Prostate gland (tissue), 2 donors: ENCODE data around the gene CYTH1. TPM values are rescaled to one million over a fixed set of nuclear protein-coding genes. Genes with fewer than 3 reads are reported as not detected.

Source experiments
- DNase-seq: peaks from one replicate; pipeline ENCODE4 v3.0.0-alpha.2; 2019; ENCODE audit warnings: low spot score
- H3K27ac ChIP-seq, 2 donors: fragments of 200-600 bp; sonication (generic); 2 replicates each; pipeline ENCODE4 v1.5.1; 2017 to 2019
- H3K27me3 ChIP-seq: fragments of 200-600 bp; sonication (generic); replicated peaks from 2 replicates; pipeline ENCODE4 v1.5.1; 2019; ENCODE audit not compliant: insufficient read depth
- H3K36me3 ChIP-seq, 2 donors: fragments of 200-600 bp; sonication (generic); 1 replicate in 1 of 2; 2 replicates in 1 of 2; pipeline versions ENCODE4 v1.5.1 to v1.8.1; 2017 to 2019
- H3K4me1 ChIP-seq: fragments of 200-600 bp; sonication (generic); replicated peaks from 2 replicates; pipeline ENCODE4 v1.5.1; 2019
- H3K4me3 ChIP-seq, 2 donors: fragments of 200-600 bp; sonication (generic); 2 replicates each; pipeline ENCODE4 v1.5.1; 2017 to 2019
- H3K9me3 ChIP-seq: fragments of 200-600 bp; sonication (generic); 2 replicates; pipeline ENCODE4 v1.5.1; 2017
- POLR2A ChIP-seq: fragments of 450-650 bp; IDR thresholded peaks from one replicate; pipeline ENCODE4 v1.6.1; 2016; ENCODE audit warnings: antibody characterized with exemption, mild to moderate bottlenecking
- POLR2AphosphoS5 ChIP-seq: sonication (generic); formaldehyde crosslinking; IDR thresholded peaks from one replicate; pipeline ENCODE4 v1.6.1; 2017; ENCODE audit warnings: antibody characterized with exemption
- WGBS: methylation state at CpG from one replicate; pipeline ENCODE4 v1.1.5; 2018; 5-methylcytosine and 5-hydroxymethylcytosine counted together
- intact Hi-C: fragments of 100-400 bp; cut with DNase I; formaldehyde crosslinking; loops from one replicate; pipeline ENCODE4 v1.14.2; 2022
- total RNA-seq, 2 donors: library from RNA; depleted of rRNA; stranded (reverse); fragments of >200 nt; gene quantifications; one replicate each; pipeline ENCODE4 v1.1.0, GENCODE V29; 2016
- TF ChIP-seq, protein P1 (sequence below), 4 experiments: fragments of 200-600 bp in 2 of 4; fragments of 450-650 bp in 2 of 4; sonication (generic) in 2 of 4; IDR thresholded peaks; 1 replicate in 3 of 4; 2 replicates in 1 of 4; pipeline ENCODE4 v1.5.1; 2016 to 2019; ENCODE audit warnings: antibody characterized with exemption in 4 of 4, mild to moderate bottlenecking in 2 of 4, moderate library complexity in 2 of 4

Gene CYTH1
- total RNA-seq, 2 donors from 2014 or later: 65.2 to 73.9 TPM

DNA sequence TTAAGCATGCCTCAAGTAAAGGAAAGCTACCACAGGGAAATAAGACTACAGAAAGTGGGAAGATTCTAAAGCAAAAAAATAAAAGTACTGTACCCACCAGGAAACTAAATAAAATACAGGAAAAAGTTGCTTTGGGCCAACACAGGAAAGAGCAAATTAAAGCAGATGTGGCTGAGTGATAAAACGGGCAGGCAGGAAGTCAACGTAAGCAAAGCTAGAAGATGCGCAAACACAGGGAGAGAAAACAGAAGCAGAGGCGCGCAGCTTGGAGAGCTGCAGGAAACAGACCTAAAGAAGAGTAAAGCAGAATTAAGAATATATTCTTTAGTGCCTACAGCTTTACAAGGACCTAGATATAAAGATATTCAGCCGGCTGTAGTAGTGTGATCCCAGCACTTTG, 36.9 kb upstream of the CYTH1 start:
- 50% methylated on average over 6 of the region's 6 CpGs for WGBS
- Histone ChIP-seq H3K4me1 (no peaks in the 10 kb centered on the region), H3K27me3 (no peaks in the 10 kb centered on the region), H3K27ac (no peak overlapping the region), H3K4me3 (no peak overlapping the region), H3K36me3 (peaks cover 8 to 9% of the 10 kb centered on the region in 2 donors), H3K9me3 (no peaks in the 10 kb centered on the region)
- TF ChIP-seq, protein P1, sequence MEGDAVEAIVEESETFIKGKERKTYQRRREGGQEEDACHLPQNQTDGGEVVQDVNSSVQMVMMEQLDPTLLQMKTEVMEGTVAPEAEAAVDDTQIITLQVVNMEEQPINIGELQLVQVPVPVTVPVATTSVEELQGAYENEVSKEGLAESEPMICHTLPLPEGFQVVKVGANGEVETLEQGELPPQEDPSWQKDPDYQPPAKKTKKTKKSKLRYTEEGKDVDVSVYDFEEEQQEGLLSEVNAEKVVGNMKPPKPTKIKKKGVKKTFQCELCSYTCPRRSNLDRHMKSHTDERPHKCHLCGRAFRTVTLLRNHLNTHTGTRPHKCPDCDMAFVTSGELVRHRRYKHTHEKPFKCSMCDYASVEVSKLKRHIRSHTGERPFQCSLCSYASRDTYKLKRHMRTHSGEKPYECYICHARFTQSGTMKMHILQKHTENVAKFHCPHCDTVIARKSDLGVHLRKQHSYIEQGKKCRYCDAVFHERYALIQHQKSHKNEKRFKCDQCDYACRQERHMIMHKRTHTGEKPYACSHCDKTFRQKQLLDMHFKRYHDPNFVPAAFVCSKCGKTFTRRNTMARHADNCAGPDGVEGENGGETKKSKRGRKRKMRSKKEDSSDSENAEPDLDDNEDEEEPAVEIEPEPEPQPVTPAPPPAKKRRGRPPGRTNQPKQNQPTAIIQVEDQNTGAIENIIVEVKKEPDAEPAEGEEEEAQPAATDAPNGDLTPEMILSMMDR (IDR thresholded peaks at IDR 0.05): no peak
- TF ChIP-seq POLR2AphosphoS5: peak; percentile 41
- no peak for DNase-seq
- intact Hi-C loops: no loop called here

GRCh38 chr17:78818152-78818846, 36.2 kb upstream of the CYTH1 start:
- H3K36me3 ChIP-seq: peaks cover 8 to 9% of the 10 kb centered on the region in 2 donors
- no peak overlapping the region for H3K4me3 ChIP-seq
- H3K4me1 ChIP-seq: no peaks in the 10 kb centered on the region
- intact Hi-C loops: no loop called here
- no peaks in the 10 kb centered on the region for H3K27me3 ChIP-seq
- no peak for DNase-seq
- peak overlapping the region in 1 of 2 donors; percentile 9 for H3K27ac ChIP-seq
- TF ChIP-seq, protein P1 (IDR thresholded peaks at IDR 0.05): no peak
- TF ChIP-seq POLR2AphosphoS5 (no peak), POLR2A (no peak)
- no peaks in the 10 kb centered on the region for H3K9me3 ChIP-seq
- 88% methylated on average over 19 of the region's 19 CpGs for WGBS

- H3K4me3 ChIP-seq: no peak overlapping the region
- no peaks in the 10 kb centered on the region for H3K4me1 ChIP-seq
- no peak for DNase-seq
- H3K36me3 ChIP-seq: peaks cover 9 to 11% of the 10 kb centered on the region in 2 donors
- WGBS: 69% methylated on average over 6 of the region's 6 CpGs
- no peaks in the 10 kb centered on the region for H3K27me3 ChIP-seq
- no peaks in the 10 kb centered on the region for H3K9me3 ChIP-seq
- intact Hi-C loops: no loop called here
- H3K27ac ChIP-seq: no peak overlapping the region
- TF ChIP-seq POLR2AphosphoS5: no peak
- TF ChIP-seq, protein P1 (IDR thresholded peaks at IDR 0.05): no peak
- TF ChIP-seq POLR2A: no peak
Measured at GRCh38 chr17:78817123-78817522, 35.0 kb upstream of the CYTH1 start.

- Histone ChIP-seq H3K27me3 (no peaks in the 10 kb centered on the region), H3K36me3 (peaks cover 9 to 11% of the 10 kb centered on the region in 2 donors), H3K4me1 (no peaks in the 10 kb centered on the region), H3K27ac (no peak overlapping the region), H3K4me3 (no peak overlapping the region), H3K9me3 (no peaks in the 10 kb centered on the region)
- intact Hi-C loops: no loop called here
- 83% methylated on average over 7 of the region's 7 CpGs for WGBS
- DNase-seq: no peak
- TF ChIP-seq POLR2A: no peak
- TF ChIP-seq, protein P1 (IDR thresholded peaks at IDR 0.05): no peak
- no peak for TF ChIP-seq POLR2AphosphoS5
Measured at GRCh38 chr17:78815696-78816095, 33.6 kb upstream of the CYTH1 start.

DNA sequence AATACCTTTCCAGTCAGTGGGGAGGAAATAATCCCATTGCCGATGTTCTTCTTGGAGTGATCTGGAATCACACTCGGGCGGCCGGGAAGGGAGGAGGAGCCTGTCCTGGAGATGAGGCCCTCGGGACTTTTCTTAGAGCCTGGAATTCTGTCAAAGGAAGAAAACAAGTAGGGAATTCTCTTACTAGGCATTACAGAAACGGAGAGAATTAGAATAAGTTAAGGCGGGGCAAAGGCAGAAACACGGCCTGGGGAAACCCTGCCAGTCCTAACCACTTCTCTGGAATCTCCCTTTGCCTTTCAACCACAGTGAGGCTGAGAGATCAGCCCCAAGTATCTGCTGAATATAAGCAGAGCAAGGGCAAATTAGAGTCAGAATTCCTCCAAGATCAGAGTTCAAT, 30.8 kb upstream of the CYTH1 start:
- H3K27ac ChIP-seq: no peak overlapping the region
- no peaks in the 10 kb centered on the region for H3K4me1 ChIP-seq
- H3K9me3 ChIP-seq: no peaks in the 10 kb centered on the region
- no peak overlapping the region for H3K4me3 ChIP-seq
- no peaks in the 10 kb centered on the region for H3K27me3 ChIP-seq
- DNase-seq: no peak
- 77% methylated on average over 8 of the region's 8 CpGs for WGBS
- H3K36me3 ChIP-seq: peaks cover 6 to 9% of the 10 kb centered on the region in 2 donors
- TF ChIP-seq POLR2A (no peak), POLR2AphosphoS5 (no peak)
- intact Hi-C loops: no loop called here
